HL-60 (cell line): ENCODE results near the gene OXER1.

ENCODE experiments used
- POLR2AphosphoS5 ChIP-seq: IDR thresholded peaks from 2 replicates; pipeline ENCODE4 v1.6.1; 2012; ENCODE audit warnings: low read depth
- SPI1 ChIP-seq: IDR thresholded peaks from 2 replicates; pipeline ENCODE4 v1.6.1; 2012; ENCODE audit warnings: low read depth, mild to moderate bottlenecking, borderline replicate concordance
- TF ChIP-seq, protein P1 (sequence below): IDR thresholded peaks from one replicate; pipeline ENCODE4 v1.5.1; 2011; ENCODE audit warnings: low read length, control low read depth, inconsistent platforms; ENCODE audit not compliant: insufficient read depth
- TF ChIP-seq, protein P2 (sequence below): IDR thresholded peaks from 2 replicates; pipeline ENCODE4 v1.6.1; 2012; ENCODE audit warnings: low read depth; ENCODE audit not compliant: insufficient replicate concordance

DNA sequence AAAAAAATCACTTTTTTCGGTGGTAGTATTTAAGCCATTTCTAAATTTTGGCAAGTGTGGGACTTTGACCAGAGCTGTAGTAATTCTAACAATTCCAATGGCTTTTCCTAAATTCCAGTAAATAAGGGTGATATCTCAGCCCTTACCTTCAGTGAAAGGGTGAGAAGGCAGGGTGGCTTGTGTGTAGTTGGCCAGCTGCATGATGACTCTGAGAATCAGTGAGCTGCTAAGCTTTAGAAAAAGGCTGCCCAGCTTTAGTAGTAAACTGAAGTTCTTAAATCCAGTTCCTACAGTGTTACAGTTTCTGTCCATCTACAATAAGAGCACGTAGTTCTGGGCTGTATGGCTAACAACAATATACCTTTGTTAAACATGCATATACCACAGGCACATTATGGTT, 42.0 kb downstream of the OXER1 start:
- TF ChIP-seq, protein P1, sequence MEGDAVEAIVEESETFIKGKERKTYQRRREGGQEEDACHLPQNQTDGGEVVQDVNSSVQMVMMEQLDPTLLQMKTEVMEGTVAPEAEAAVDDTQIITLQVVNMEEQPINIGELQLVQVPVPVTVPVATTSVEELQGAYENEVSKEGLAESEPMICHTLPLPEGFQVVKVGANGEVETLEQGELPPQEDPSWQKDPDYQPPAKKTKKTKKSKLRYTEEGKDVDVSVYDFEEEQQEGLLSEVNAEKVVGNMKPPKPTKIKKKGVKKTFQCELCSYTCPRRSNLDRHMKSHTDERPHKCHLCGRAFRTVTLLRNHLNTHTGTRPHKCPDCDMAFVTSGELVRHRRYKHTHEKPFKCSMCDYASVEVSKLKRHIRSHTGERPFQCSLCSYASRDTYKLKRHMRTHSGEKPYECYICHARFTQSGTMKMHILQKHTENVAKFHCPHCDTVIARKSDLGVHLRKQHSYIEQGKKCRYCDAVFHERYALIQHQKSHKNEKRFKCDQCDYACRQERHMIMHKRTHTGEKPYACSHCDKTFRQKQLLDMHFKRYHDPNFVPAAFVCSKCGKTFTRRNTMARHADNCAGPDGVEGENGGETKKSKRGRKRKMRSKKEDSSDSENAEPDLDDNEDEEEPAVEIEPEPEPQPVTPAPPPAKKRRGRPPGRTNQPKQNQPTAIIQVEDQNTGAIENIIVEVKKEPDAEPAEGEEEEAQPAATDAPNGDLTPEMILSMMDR: no peak
- TF ChIP-seq POLR2AphosphoS5: no peak
- TF ChIP-seq, protein P2, sequence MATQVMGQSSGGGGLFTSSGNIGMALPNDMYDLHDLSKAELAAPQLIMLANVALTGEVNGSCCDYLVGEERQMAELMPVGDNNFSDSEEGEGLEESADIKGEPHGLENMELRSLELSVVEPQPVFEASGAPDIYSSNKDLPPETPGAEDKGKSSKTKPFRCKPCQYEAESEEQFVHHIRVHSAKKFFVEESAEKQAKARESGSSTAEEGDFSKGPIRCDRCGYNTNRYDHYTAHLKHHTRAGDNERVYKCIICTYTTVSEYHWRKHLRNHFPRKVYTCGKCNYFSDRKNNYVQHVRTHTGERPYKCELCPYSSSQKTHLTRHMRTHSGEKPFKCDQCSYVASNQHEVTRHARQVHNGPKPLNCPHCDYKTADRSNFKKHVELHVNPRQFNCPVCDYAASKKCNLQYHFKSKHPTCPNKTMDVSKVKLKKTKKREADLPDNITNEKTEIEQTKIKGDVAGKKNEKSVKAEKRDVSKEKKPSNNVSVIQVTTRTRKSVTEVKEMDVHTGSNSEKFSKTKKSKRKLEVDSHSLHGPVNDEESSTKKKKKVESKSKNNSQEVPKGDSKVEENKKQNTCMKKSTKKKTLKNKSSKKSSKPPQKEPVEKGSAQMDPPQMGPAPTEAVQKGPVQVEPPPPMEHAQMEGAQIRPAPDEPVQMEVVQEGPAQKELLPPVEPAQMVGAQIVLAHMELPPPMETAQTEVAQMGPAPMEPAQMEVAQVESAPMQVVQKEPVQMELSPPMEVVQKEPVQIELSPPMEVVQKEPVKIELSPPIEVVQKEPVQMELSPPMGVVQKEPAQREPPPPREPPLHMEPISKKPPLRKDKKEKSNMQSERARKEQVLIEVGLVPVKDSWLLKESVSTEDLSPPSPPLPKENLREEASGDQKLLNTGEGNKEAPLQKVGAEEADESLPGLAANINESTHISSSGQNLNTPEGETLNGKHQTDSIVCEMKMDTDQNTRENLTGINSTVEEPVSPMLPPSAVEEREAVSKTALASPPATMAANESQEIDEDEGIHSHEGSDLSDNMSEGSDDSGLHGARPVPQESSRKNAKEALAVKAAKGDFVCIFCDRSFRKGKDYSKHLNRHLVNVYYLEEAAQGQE: no peak
- TF ChIP-seq SPI1: no peak
